OCI-LY1 (cell line): ENCODE data around the gene IHH.

ENCODE experiments used
- H2AFZ ChIP-seq: fragments of 200-600 bp; sonication (generic), shearing (Covaris generic); 2 replicates; pipeline ENCODE4 v1.6.0; 2014; ENCODE audit warnings: antibody characterized with exemption, mild to moderate bottlenecking, low read length
- H3F3A ChIP-seq: fragments of 200-600 bp; sonication (generic), shearing (Covaris generic); 2 replicates; pipeline ENCODE4 v1.6.0; 2014; ENCODE audit warnings: mild to moderate bottlenecking, antibody characterized with exemption, low read length, moderate library complexity; ENCODE audit not compliant: insufficient read depth
- H3K27ac ChIP-seq: fragments of 200-600 bp; sonication (generic); 2 replicates; pipeline ENCODE4 v1.5.1; 2014; ENCODE audit warnings: low read length, mixed run types, mild to moderate bottlenecking, low read depth; ENCODE audit not compliant: poor library complexity, severe bottlenecking
- H3K27me3 ChIP-seq: fragments of 200-600 bp; sonication (generic); 2 replicates; pipeline ENCODE4 v1.6.0; 2014; ENCODE audit warnings: antibody characterized with exemption, mild to moderate bottlenecking, low read length, moderate library complexity; ENCODE audit not compliant: insufficient read depth
- H3K36me3 ChIP-seq: fragments of 200-600 bp; sonication (generic); 2 replicates; pipeline ENCODE4 v1.6.1; 2014; ENCODE audit warnings: mild to moderate bottlenecking, antibody characterized with exemption, low read length, moderate library complexity, mixed read lengths; ENCODE audit not compliant: insufficient read depth
- H3K4me1 ChIP-seq: fragments of 200-600 bp; sonication (generic); 2 replicates; pipeline ENCODE4 v1.5.1; 2014; ENCODE audit warnings: mild to moderate bottlenecking, low read length, moderate library complexity; ENCODE audit not compliant: insufficient read depth, severe bottlenecking
- H3K4me2 ChIP-seq: fragments of 200-600 bp; sonication (generic), shearing (Covaris generic); 2 replicates; pipeline ENCODE4 v1.6.1; 2014; ENCODE audit warnings: low read length
- H3K4me3 ChIP-seq: fragments of 200-600 bp; sonication (generic); 2 replicates; pipeline ENCODE4 v1.5.1; 2014; ENCODE audit warnings: low read length, low read depth, mild to moderate bottlenecking, mixed read lengths; ENCODE audit not compliant: poor library complexity, severe bottlenecking
- H3K79me2 ChIP-seq: fragments of 200-600 bp; shearing (Covaris generic); 2 replicates; pipeline ENCODE4 v1.6.1; 2016; ENCODE audit warnings: mixed run types, low read length, mixed read lengths; ENCODE audit not compliant: insufficient read depth
- H3K9ac ChIP-seq: fragments of 200-600 bp; sonication (generic), shearing (Covaris generic); 2 replicates; pipeline ENCODE4 v1.6.1; 2014; ENCODE audit warnings: mild to moderate bottlenecking, low read length, mixed read lengths
- H3K9me2 ChIP-seq: fragments of 200-600 bp; sonication (generic), shearing (Covaris generic); 2 replicates; pipeline ENCODE4 v1.6.1; 2014; ENCODE audit warnings: low read depth, mild to moderate bottlenecking, low read length, mixed read lengths
- H3K9me3 ChIP-seq: fragments of 200-600 bp; shearing (Covaris generic); 2 replicates; pipeline ENCODE4 v1.6.1; 2014; ENCODE audit warnings: low read length, mixed read lengths
- H4K20me1 ChIP-seq: fragments of 200-600 bp; sonication (generic), shearing (Covaris generic); 2 replicates; pipeline ENCODE4 v1.6.0; 2016; ENCODE audit warnings: mild to moderate bottlenecking, low read length; ENCODE audit not compliant: insufficient read depth
- CTCF ChIP-seq: fragments of 200-600 bp; sonication (generic), shearing (Covaris generic); IDR thresholded peaks from 2 replicates; pipeline ENCODE4 v1.5.1; 2017; ENCODE audit warnings: mild to moderate bottlenecking, antibody characterized with exemption, low read length, moderate library complexity, mixed read lengths
- EZH2 ChIP-seq: fragments of 200-600 bp; sonication (generic), shearing (Covaris generic); IDR thresholded peaks from 2 replicates; pipeline ENCODE4 v1.8.0; 2017; ENCODE audit warnings: borderline replicate concordance, mixed run types, mild to moderate bottlenecking, antibody characterized with exemption, low read length, moderate library complexity, mixed read lengths

IHH gene

GRCh38 chr2:219027511-219028055 is 33.1 kb downstream of the IHH start:
- H3K4me2 ChIP-seq, result no peak overlapping the region
- H2AFZ ChIP-seq, result no peak overlapping the region
- TF ChIP-seq EZH2, result no peak
- no peak for TF ChIP-seq CTCF
- H3K9me3 ChIP-seq, result no peaks in the 10 kb centered on the region
- no peaks in the 10 kb centered on the region for H3K36me3 ChIP-seq
- H3K9me2 ChIP-seq, result no peaks in the 10 kb centered on the region
- no peaks in the 10 kb centered on the region for H3K4me1 ChIP-seq
- H3K4me3 ChIP-seq, result no peak overlapping the region
- no peak overlapping the region for H3K9ac ChIP-seq
- no peaks in the 10 kb centered on the region for H3K27me3 ChIP-seq
- H3F3A ChIP-seq, result no peaks in the 10 kb centered on the region
- H3K79me2 ChIP-seq, result no peaks in the 10 kb centered on the region
- no peak overlapping the region for H3K27ac ChIP-seq
- H4K20me1 ChIP-seq, result no peaks in the 10 kb centered on the region

GRCh38 chr2:219026946-219027345 is 33.8 kb downstream of the IHH start:
- Histone ChIP-seq H3K27me3 (no peaks in the 10 kb centered on the region), H4K20me1 (no peaks in the 10 kb centered on the region), H3K79me2 (no peaks in the 10 kb centered on the region), H3K4me3 (no peak overlapping the region), H3K9me2 (no peaks in the 10 kb centered on the region), H3K4me1 (no peaks in the 10 kb centered on the region), H3K27ac (no peak overlapping the region), H3K4me2 (no peak overlapping the region), H3K9ac (no peak overlapping the region), H3K9me3 (no peaks in the 10 kb centered on the region), H2AFZ (no peak overlapping the region), H3K36me3 (no peaks in the 10 kb centered on the region), H3F3A (no peaks in the 10 kb centered on the region)
- TF ChIP-seq EZH2 (no peak), CTCF (no peak)

- Histone ChIP-seq H3K4me1 (no peaks in the 10 kb centered on the region), H3F3A (no peaks in the 10 kb centered on the region), H3K79me2 (no peaks in the 10 kb centered on the region), H3K27me3 (no peaks in the 10 kb centered on the region), H3K4me3 (no peak overlapping the region), H3K9ac (no peak overlapping the region), H3K36me3 (no peaks in the 10 kb centered on the region), H3K9me2 (no peaks in the 10 kb centered on the region), H2AFZ (no peak overlapping the region), H3K27ac (no peak overlapping the region), H3K4me2 (no peak overlapping the region), H3K9me3 (no peaks in the 10 kb centered on the region), H4K20me1 (no peaks in the 10 kb centered on the region)
- TF ChIP-seq CTCF (no peak), EZH2 (no peak)
Measured at GRCh38 chr2:219025637-219026585, 34.8 kb downstream of the IHH start.
